T follicular helper cell (primary cell): ENCODE data around the gene ATL1.

Experiments used
- DNase-seq: peaks from one replicate; pipeline ENCODE4 v3.0.0-alpha.2; 2020; ENCODE audit warnings: low read depth
- total RNA-seq, 2 experiments: gene quantifications; one replicate each; lab custom pipeline; 2026; lab: John Stamatoyannopoulos, UW

The ATL1 gene
- total RNA-seq = 0.52 to 1.1 reads per million in 2 experiments

GRCh38 chr14:50559990-50560930, at the start of gene ATL1:
ATL1 (plus strand) TSS chr14:50560145; CDS start chr14:50560266, 121 bp downstream.
- DNase-seq = peak; percentile 19

GRCh38 chr14:50510157-50510556, 49.8 kb upstream of the ATL1 start:
- no peak for DNase-seq

GRCh38 chr14:50512463-50512862, 47.5 kb upstream of the ATL1 start:
- no peak for DNase-seq

- DNase-seq = no peak
Observed at GRCh38 chr14:50516091-50516490, 43.9 kb upstream of the ATL1 start.

GRCh38 chr14:50520947-50521815, 38.8 kb upstream of the ATL1 start:
- DNase-seq = no peak

- DNase-seq = no peak
Observed at GRCh38 chr14:50521912-50522341, 38.0 kb upstream of the ATL1 start.

GRCh38 chr14:50523271-50524041, 36.5 kb upstream of the ATL1 start:
- DNase-seq = no peak

- no peak for DNase-seq
Observed at GRCh38 chr14:50524060-50524459, 35.9 kb upstream of the ATL1 start.

- no peak for DNase-seq
Observed at GRCh38 chr14:50524731-50525515, 35.0 kb upstream of the ATL1 start.

GRCh38 chr14:50528000-50528399, 31.9 kb upstream of the ATL1 start:
- DNase-seq = no peak

- DNase-seq = no peak
Observed at GRCh38 chr14:50529288-50530179, 30.4 kb upstream of the ATL1 start.

- DNase-seq = no peak
Observed at GRCh38 chr14:50530358-50530757, 29.6 kb upstream of the ATL1 start.

- no peak for DNase-seq
Observed at GRCh38 chr14:50530794-50531365, 29.1 kb upstream of the ATL1 start.

- peak; percentile 5 for DNase-seq
Observed at GRCh38 chr14:50531595-50532501, 28.1 kb upstream of the ATL1 start.

GRCh38 chr14:50532502-50533240, 27.3 kb upstream of the ATL1 start, which contains the start of gene MAP4K5:
MAP4K5 (minus strand) TSS chr14:50532569; CDS start chr14:50532049, 520 bp downstream.
- peak; percentile 78 for DNase-seq

- DNase-seq = no peak
Observed at GRCh38 chr14:50533241-50533705, 26.7 kb upstream of the ATL1 start.

GRCh38 chr14:50533806-50534205, 26.1 kb upstream of the ATL1 start:
- no peak for DNase-seq
